H1 (cell line): Measurements from ENCODE around the gene YARS1. TPM values are rescaled to one million over a fixed set of nuclear protein-coding genes. Genes with fewer than 3 reads are reported as not detected.

ENCODE experiments used
- CTCF ChIA-PET: fragments of 300-600 bp; sonication (Branson Sonifier 250); formaldehyde crosslinking; loops from one replicate; lab custom pipeline; 2021; ENCODE audit not compliant: partially characterized antibody; lab: Charles Lee
- POLR2A ChIA-PET: fragments of 300-600 bp; sonication (Branson Sonifier 250); formaldehyde crosslinking; loops from one replicate; lab custom pipeline; 2021; ENCODE audit warnings: inconsistent platforms; ENCODE audit not compliant: partially characterized antibody; lab: Charles Lee
- DNase-seq, 2 experiments: peaks; one replicate each; pipeline versions ENCODE4 v3.0.0 to v3.0.0-alpha.2; 2010 to 2022; ENCODE audit warnings: low spot score in 2 of 2, low read depth in 1 of 2, mixed read lengths in 1 of 2
- FAIRE-seq: peaks from 2 replicates; lab custom pipeline; 2011; peaks lifted over from hg19 to GRCh38; lab: Jason Lieb, UNC
- H2AFZ ChIP-seq: 2 replicates; pipeline ENCODE4 v1.8.1; 2012; ENCODE audit warnings: low read length, inconsistent platforms
- H2AK5ac ChIP-seq: 2 replicates; pipeline ENCODE4 v1.6.1; 2013; ENCODE audit warnings: low read depth, low read length
- H2BK120ac ChIP-seq: replicated peaks from 2 replicates; pipeline ENCODE3; 2013; ENCODE audit warnings: low read depth, low read length, inconsistent platforms
- H2BK12ac ChIP-seq: 2 replicates; pipeline ENCODE4 v1.6.1; 2013; ENCODE audit warnings: low read depth, low read length
- H2BK15ac ChIP-seq: 2 replicates; pipeline ENCODE4 v1.6.1; 2013; ENCODE audit warnings: low read length
- H2BK20ac ChIP-seq: 2 replicates; pipeline ENCODE4 v1.6.1; 2013; ENCODE audit warnings: low read length
- H2BK5ac ChIP-seq: 2 replicates; pipeline ENCODE4 v1.6.1; 2013; ENCODE audit warnings: low read depth, low read length
- H3K14ac ChIP-seq: 2 replicates; pipeline ENCODE4 v1.6.1; 2013; ENCODE audit warnings: inconsistent platforms; ENCODE audit not compliant: insufficient read length
- H3K18ac ChIP-seq: 2 replicates; pipeline ENCODE4 v1.6.1; 2013; ENCODE audit warnings: low read length; ENCODE audit errors: extremely low read depth
- H3K23ac ChIP-seq: 2 replicates; pipeline ENCODE4 v1.6.1; 2013; ENCODE audit warnings: inconsistent platforms; ENCODE audit not compliant: insufficient read length
- H3K23me2 ChIP-seq: 2 replicates; pipeline ENCODE4 v1.6.1; 2013; ENCODE audit warnings: low read depth, low read length
- H3K27ac ChIP-seq: 2 replicates; pipeline ENCODE4 v1.6.1; 2011; ENCODE audit warnings: low read depth, low read length, inconsistent platforms
- H3K27me3 ChIP-seq, 4 experiments: replicated peaks in 1 of 4; 1 replicate in 1 of 4; 2 replicates in 3 of 4; pipeline versions ENCODE4 v1.6.1 to v1.8.1; 2011 to 2013; ENCODE audit warnings: low read length in 3 of 4, mild to moderate bottlenecking in 3 of 4, inconsistent platforms in 2 of 4, mixed read lengths in 2 of 4, moderate library complexity in 1 of 4; ENCODE audit not compliant: control insufficient read depth in 3 of 4, insufficient read depth in 3 of 4; ENCODE audit errors: extremely low read depth in 1 of 4
- H3K36me3 ChIP-seq, 4 experiments: 2 replicates each; pipeline versions ENCODE4 v1.6.1 to v1.8.1; 2011 to 2013; ENCODE audit warnings: mild to moderate bottlenecking in 4 of 4, low read length in 3 of 4, moderate library complexity in 2 of 4, control low read depth in 1 of 4, inconsistent platforms in 1 of 4; ENCODE audit not compliant: insufficient read depth in 4 of 4, control insufficient read depth in 2 of 4
- H3K4ac ChIP-seq: replicated peaks from 2 replicates; pipeline ENCODE3; 2013; ENCODE audit warnings: low read length, low read depth, mixed read lengths, inconsistent platforms; ENCODE audit not compliant: insufficient read length
- H3K4me1 ChIP-seq, 4 experiments: replicated peaks in 1 of 4; 1 replicate in 1 of 4; 2 replicates in 3 of 4; pipeline versions ENCODE4 v1.6.1 to v1.8.1; 2011 to 2013; ENCODE audit warnings: low read length in 3 of 4, inconsistent platforms in 2 of 4, mixed read lengths in 1 of 4; ENCODE audit not compliant: insufficient read depth in 4 of 4, control insufficient read depth in 3 of 4
- H3K4me2 ChIP-seq, 2 experiments: 2 replicates each; pipeline versions ENCODE4 v1.6.1 to v1.8.1; 2011 to 2013; ENCODE audit warnings: low read depth in 2 of 2, low read length in 2 of 2, control low read depth in 1 of 2, inconsistent platforms in 1 of 2, mild to moderate bottlenecking in 1 of 2; ENCODE audit not compliant: insufficient read depth in 1 of 2
- H3K4me3 ChIP-seq, 4 experiments: fragments of 200-600, 300-600 bp in 1 of 4; sonication (generic), shearing (Covaris generic), sonication (Bioruptor Twin) in 1 of 4; 2 replicates each; pipeline versions ENCODE4 v1.5.1 to v1.8.1; 2011 to 2016; ENCODE audit warnings: low read length in 4 of 4, low read depth in 3 of 4, control low read depth in 2 of 4, inconsistent platforms in 2 of 4, mild to moderate bottlenecking in 2 of 4, mixed read lengths in 1 of 4, moderate library complexity in 1 of 4; ENCODE audit not compliant: insufficient read depth in 2 of 4; ENCODE audit errors: extremely low read depth in 1 of 4
- H3K56ac ChIP-seq: replicated peaks from 2 replicates; pipeline ENCODE3; 2013; ENCODE audit warnings: low read depth, mild to moderate bottlenecking, mixed read lengths, low read length, inconsistent platforms; ENCODE audit not compliant: insufficient read length
- H3K79me1 ChIP-seq: 2 replicates; pipeline ENCODE4 v1.6.1; 2013; ENCODE audit warnings: low read depth, low read length, control low read depth
- H3K79me2 ChIP-seq, 2 experiments: 2 replicates each; pipeline versions ENCODE4 v1.6.1 to v1.8.1; 2012 to 2013; ENCODE audit warnings: low read length in 2 of 2, mild to moderate bottlenecking in 2 of 2, inconsistent platforms in 1 of 2; ENCODE audit not compliant: insufficient read depth in 2 of 2, control insufficient read depth in 1 of 2
- H3K9ac ChIP-seq, 4 experiments: replicated peaks in 1 of 4; 1 replicate in 1 of 4; 2 replicates in 3 of 4; pipeline versions ENCODE4 v1.6.1 to v1.8.1; 2011 to 2013; ENCODE audit warnings: low read depth in 3 of 4, low read length in 3 of 4, control low read depth in 2 of 4, mild to moderate bottlenecking in 2 of 4, moderate library complexity in 2 of 4, inconsistent platforms in 1 of 4; ENCODE audit errors: extremely low read depth in 1 of 4
- H3K9me3 ChIP-seq, 2 experiments: 2 replicates each; pipeline versions ENCODE4 v1.6.1 to v1.8.1; 2012 to 2013; ENCODE audit warnings: mild to moderate bottlenecking in 2 of 2, moderate library complexity in 2 of 2, control low read depth in 1 of 2, inconsistent platforms in 1 of 2, low read depth in 1 of 2, low read length in 1 of 2, mixed read lengths in 1 of 2; ENCODE audit not compliant: insufficient read depth in 2 of 2
- H4K20me1 ChIP-seq, 2 experiments: replicated peaks in 1 of 2; 2 replicates each; pipeline versions ENCODE3 to v1.8.1; 2011 to 2013; ENCODE audit warnings: inconsistent platforms in 2 of 2, low read length in 2 of 2, mild to moderate bottlenecking in 1 of 2; ENCODE audit not compliant: insufficient read depth in 2 of 2, control insufficient read depth in 1 of 2
- H4K5ac ChIP-seq: 2 replicates; pipeline ENCODE4 v1.6.1; 2013; ENCODE audit warnings: low read length, low read depth, mixed read lengths, inconsistent platforms; ENCODE audit not compliant: insufficient read length
- H4K8ac ChIP-seq: 2 replicates; pipeline ENCODE4 v1.8.0; 2013; ENCODE audit warnings: mild to moderate bottlenecking, moderate library complexity, low read length, inconsistent platforms; ENCODE audit not compliant: insufficient read depth; ENCODE audit errors: extremely low read depth
- H4K91ac ChIP-seq: replicated peaks from 2 replicates; pipeline ENCODE3; 2013; ENCODE audit warnings: low read length, mixed read lengths, inconsistent platforms; ENCODE audit not compliant: insufficient read length
- EP300 ChIP-seq, 2 experiments: IDR thresholded peaks; 1 replicate in 1 of 2; 2 replicates in 1 of 2; pipeline ENCODE4 v1.6.1; 2011 to 2012; ENCODE audit warnings: low read depth in 2 of 2, low read length in 2 of 2, mild to moderate bottlenecking in 2 of 2, borderline replicate concordance in 1 of 2, inconsistent platforms in 1 of 2, moderate library complexity in 1 of 2
- GABPA ChIP-seq: IDR thresholded peaks from 2 replicates; pipeline ENCODE4 v1.6.1; 2011; ENCODE audit warnings: mild to moderate bottlenecking, low read length, moderate library complexity, borderline replicate concordance; ENCODE audit not compliant: insufficient read depth
- HDAC6 ChIP-seq: IDR thresholded peaks from one replicate; pipeline ENCODE4 v1.7.1; 2012; ENCODE audit warnings: low read depth, mild to moderate bottlenecking, inconsistent platforms, low read length, moderate library complexity
- JUN ChIP-seq: IDR thresholded peaks from 2 replicates; pipeline ENCODE4 v1.6.1; 2011; ENCODE audit warnings: low read depth, mild to moderate bottlenecking, improper control_type of control experiment, low read length
- KDM5A ChIP-seq: fragments of 200-600 bp; IDR thresholded peaks from 2 replicates; pipeline ENCODE4 v1.7.1; 2012; ENCODE audit warnings: mild to moderate bottlenecking, low read length, inconsistent platforms, mixed read lengths
- RXRA ChIP-seq: IDR thresholded peaks from 2 replicates; pipeline ENCODE4 v1.6.1; 2011; ENCODE audit warnings: low read depth, mild to moderate bottlenecking, low read length, moderate library complexity; ENCODE audit not compliant: insufficient read depth
- WGBS, 2 experiments: shearing (Covaris generic) in 1 of 2; methylation state at CpG; one replicate each; pipeline versions ENCODE4 v1.1.6 to v1.1.7; 2013 to 2015; ENCODE audit warnings: low lambda C conversion rate in 2 of 2, mixed read lengths in 2 of 2, inconsistent platforms in 1 of 2, low coverage in 1 of 2, missing lambda C conversion rate in 1 of 2; ENCODE audit not compliant: insufficient replicate concordance in 2 of 2, insufficient coverage in 1 of 2, insufficient read length in 1 of 2; ENCODE audit errors: extremely low coverage in 1 of 2, missing lambda C conversion rate in 1 of 2; 5-methylcytosine and 5-hydroxymethylcytosine counted together
- polyA plus RNA-seq, 7 experiments: library from polyadenylated mRNA; depleted of rRNA in 3 of 7; stranded (reverse) in 5 of 7; unstranded in 2 of 7; fragments of >200 nt in 5 of 7; fragments of 200-250 nt in 2 of 7; gene quantifications; 1 replicate in 5 of 7; 2 replicates in 1 of 7; 4 replicates in 1 of 7; pipeline versions ENCODE4 v1.2.1 to v1.2.3, GENCODE V29; 2011 to 2013; ENCODE audit warnings: missing spikeins in 2 of 7, mixed read lengths in 2 of 7
- total RNA-seq: library from RNA; stranded (reverse); fragmentation: NEBNext Ultra II Directional; extraction: Animal tissue kit (Norgen Biotek cat#: 25700); gene quantifications from 2 replicates; pipeline ENCODE4 v1.2.1, GENCODE V29; 2021

The YARS1 gene
- total and polyA plus RNA-seq, 2 of the 8 experiments (the other 6 are each of a cell fraction or from before 2014, with no cell fraction given), result 47.1 to 226 TPM

DNA sequence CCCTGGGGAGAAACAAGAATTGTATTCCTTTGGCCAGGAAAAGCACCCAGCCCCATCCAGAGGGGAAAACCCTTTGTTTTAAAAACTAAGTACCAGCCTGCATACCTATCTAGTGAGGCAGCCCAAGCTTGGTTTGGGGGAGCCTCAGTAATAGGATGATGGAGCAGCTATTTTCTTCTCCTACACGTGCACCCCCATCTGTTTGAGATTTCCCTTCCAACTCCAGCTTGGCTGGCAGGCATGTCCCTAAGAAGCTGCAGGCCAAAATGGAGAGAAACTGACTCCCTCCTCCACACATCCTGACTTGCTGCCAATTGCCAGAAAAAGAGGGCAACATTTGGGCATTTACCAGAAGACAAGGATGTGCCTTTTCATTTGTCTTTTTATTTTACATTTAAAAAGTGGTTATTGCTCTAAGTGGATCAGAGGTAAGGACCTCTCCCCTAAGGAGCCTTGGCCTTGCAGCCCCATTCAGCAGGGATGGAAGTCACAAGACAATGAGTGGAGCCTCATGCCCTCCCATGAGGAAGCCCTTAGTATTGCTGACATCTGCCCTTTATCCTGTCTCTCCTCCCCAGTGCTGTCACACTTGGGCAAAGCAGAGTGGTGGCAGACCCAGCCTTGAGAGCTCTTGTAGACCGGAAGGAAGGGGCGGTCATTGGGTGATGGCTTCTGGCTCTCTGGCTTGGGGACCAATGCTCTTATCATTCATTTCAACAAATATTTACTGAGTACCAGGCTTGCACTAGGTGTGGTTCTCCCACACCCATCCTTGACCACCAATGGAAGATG is 44.9 kb upstream of the YARS1 start:
- no peak for FAIRE-seq
- WGBS, 2 experiments, result 93% methylated on average over 3 of the region's 3 CpGs; no CpG with 5 or more reads in 1 of the 2 experiments
- no peak overlapping the region for H2AK5ac ChIP-seq
- no peaks in the 10 kb centered on the region for H3K79me2 ChIP-seq
- H3K27me3 ChIP-seq, result no peaks in the 10 kb centered on the region
- POLR2A ChIA-PET, result interaction anchor here (0.6 to 1.7 kb wide), 7 partner anchors 11 to 216 kb away, joined by 3 to 6 read pairs (median 3); no protein-coding TSS in a partner anchor
- H3K9me3 ChIP-seq, result no peaks in the 10 kb centered on the region
- peaks cover 0 to 2% of the 10 kb centered on the region in 2 experiments for H4K20me1 ChIP-seq
- H3K4ac ChIP-seq, result no peak overlapping the region
- no peak overlapping the region for H3K9ac ChIP-seq
- H3K23ac ChIP-seq, result no peak overlapping the region
- H4K91ac ChIP-seq, result no peak overlapping the region
- CTCF ChIA-PET, result interaction anchor here (0.6 to 1.9 kb wide), 5 partner anchors 10 to 442 kb away, joined by 3 to 8 read pairs (median 6); no protein-coding TSS in a partner anchor
- H2BK20ac ChIP-seq, result no peak overlapping the region
- H2BK120ac ChIP-seq, result no peak overlapping the region
- no peak overlapping the region for H3K4me3 ChIP-seq
- no peak overlapping the region for H3K27ac ChIP-seq
- no peak overlapping the region for H2AFZ ChIP-seq
- H2BK5ac ChIP-seq, result no peak overlapping the region
- H3K79me1 ChIP-seq, result no peaks in the 10 kb centered on the region
- H3K36me3 ChIP-seq, result peaks cover 0 to 18% (median under 1%) of the 10 kb centered on the region in 4 experiments; a peak in 3 of 8 replicates
- H3K18ac ChIP-seq, result no peak overlapping the region
- H4K8ac ChIP-seq, result no peak overlapping the region
- no peaks in the 10 kb centered on the region for H3K4me1 ChIP-seq
- no peak overlapping the region for H3K14ac ChIP-seq
- H2BK12ac ChIP-seq, result no peak overlapping the region
- H3K4me2 ChIP-seq, result no peak overlapping the region
- no peak overlapping the region for H2BK15ac ChIP-seq
- DNase-seq, result no peak
- no peaks in the 10 kb centered on the region for H3K23me2 ChIP-seq
- H4K5ac ChIP-seq, result no peak overlapping the region
- no peak overlapping the region for H3K56ac ChIP-seq
- TF ChIP-seq HDAC6 (no peak), EP300 (IDR thresholded peaks at IDR 0.05; ENCODE audit: borderline replicate concordance in 1 of 2, low read depth in 2 of 2, low read length in 2 of 2) (no peak), GABPA (no peak), RXRA (no peak), KDM5A (no peak), JUN (no peak)
